ENCODE data around the gene SYDE1.
"Not testable (repeated sequence)": the region's sequence is repeated elsewhere in the genome, so short reads cannot be mapped to it uniquely, and the experiment has no call there.

The SYDE1 gene

DNA sequence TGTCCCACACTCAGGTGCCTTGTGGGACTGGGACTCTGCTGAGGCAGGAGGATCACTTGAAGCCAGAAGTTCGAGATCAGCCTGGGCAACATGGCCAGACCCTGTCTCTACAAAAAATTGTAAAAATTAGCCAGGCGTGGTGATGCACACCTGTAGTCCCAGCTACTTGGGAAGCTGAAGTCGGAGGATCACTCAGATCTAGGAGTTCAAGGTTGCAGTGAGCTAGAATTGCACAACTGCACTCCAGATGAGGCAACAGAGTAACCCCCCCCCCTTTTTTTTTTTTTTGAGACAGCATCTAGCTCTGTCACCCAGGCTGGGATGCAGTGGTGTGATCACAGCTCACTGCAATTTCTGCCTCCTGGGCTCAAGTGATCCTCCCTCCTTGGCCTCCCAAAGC is 11.0 kb upstream of the SYDE1 start:
- H3K9me3 Mint-ChIP-seq = peaks cover 2% of the 10 kb centered on the region
- TF ChIP-seq, protein P1, sequence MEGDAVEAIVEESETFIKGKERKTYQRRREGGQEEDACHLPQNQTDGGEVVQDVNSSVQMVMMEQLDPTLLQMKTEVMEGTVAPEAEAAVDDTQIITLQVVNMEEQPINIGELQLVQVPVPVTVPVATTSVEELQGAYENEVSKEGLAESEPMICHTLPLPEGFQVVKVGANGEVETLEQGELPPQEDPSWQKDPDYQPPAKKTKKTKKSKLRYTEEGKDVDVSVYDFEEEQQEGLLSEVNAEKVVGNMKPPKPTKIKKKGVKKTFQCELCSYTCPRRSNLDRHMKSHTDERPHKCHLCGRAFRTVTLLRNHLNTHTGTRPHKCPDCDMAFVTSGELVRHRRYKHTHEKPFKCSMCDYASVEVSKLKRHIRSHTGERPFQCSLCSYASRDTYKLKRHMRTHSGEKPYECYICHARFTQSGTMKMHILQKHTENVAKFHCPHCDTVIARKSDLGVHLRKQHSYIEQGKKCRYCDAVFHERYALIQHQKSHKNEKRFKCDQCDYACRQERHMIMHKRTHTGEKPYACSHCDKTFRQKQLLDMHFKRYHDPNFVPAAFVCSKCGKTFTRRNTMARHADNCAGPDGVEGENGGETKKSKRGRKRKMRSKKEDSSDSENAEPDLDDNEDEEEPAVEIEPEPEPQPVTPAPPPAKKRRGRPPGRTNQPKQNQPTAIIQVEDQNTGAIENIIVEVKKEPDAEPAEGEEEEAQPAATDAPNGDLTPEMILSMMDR (IDR thresholded peaks at IDR 0.05; ENCODE audit: unreplicated experiment in 3 of 3) = no peak
- H3K4me3 Mint-ChIP-seq = no peak overlapping the region
- no peaks in the 10 kb centered on the region for H3K36me3 Mint-ChIP-seq (ENCODE audit: low read depth)
- no peaks in the 10 kb centered on the region for H3K4me1 Mint-ChIP-seq
- peaks cover 4% of the 10 kb centered on the region for H3K27me3 Mint-ChIP-seq (ENCODE audit: low read depth)
- H3K27ac Mint-ChIP-seq = no peak overlapping the region

DNA sequence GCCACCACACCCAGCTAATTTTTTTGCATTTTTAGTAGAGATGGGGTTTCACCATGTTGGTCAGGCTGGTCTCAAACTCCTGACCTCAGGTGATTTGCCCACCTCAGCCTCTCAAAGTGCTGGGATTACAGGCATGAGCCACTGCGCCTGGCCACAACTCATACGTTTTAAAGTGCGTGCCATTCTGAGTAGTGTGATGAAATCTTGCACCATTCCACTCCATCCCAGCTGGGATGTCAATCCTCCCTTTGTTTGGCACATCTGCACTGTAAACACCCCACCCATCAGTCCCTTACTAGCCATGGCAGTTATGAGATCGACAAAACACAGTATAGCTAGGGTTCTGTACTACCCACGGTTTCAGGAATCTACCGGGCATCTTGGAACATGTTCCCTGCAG is 9.2 kb upstream of the SYDE1 start:
- not testable (repeated sequence) for H3K4me3 Mint-ChIP-seq; H3K4me1 Mint-ChIP-seq; H3K27ac Mint-ChIP-seq; H3K27me3 Mint-ChIP-seq (ENCODE audit: low read depth); H3K9me3 Mint-ChIP-seq; H3K36me3 Mint-ChIP-seq (ENCODE audit: low read depth)

DNA sequence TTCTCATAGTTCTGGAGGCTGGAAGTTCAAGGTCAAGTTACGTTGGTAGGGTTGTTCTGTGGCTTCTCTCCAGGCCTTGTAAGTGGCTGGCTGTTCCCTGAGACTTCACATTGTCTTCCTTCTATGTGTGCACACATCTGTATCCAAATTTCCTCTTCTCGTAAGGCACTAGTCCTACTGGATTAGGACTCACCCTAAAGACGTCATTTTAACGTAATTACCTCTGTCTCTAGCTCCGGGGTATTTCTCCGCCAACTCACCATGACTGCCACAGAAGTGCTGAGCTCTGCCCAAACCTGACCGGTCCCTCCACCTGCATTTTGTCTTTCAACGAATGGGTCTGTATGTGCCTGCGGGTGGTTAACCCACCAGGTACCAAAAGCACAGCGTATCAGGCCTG is 8.7 kb upstream of the SYDE1 start:
- H3K4me3 Mint-ChIP-seq = no peak overlapping the region
- H3K27ac Mint-ChIP-seq = no peak overlapping the region
- no peaks in the 10 kb centered on the region for H3K4me1 Mint-ChIP-seq
- peaks cover 2% of the 10 kb centered on the region for H3K36me3 Mint-ChIP-seq (ENCODE audit: low read depth)
- TF ChIP-seq, protein P1 (IDR thresholded peaks at IDR 0.05; ENCODE audit: unreplicated experiment in 3 of 3) = no peak
- peaks cover 10% of the 10 kb centered on the region for H3K9me3 Mint-ChIP-seq
- H3K27me3 Mint-ChIP-seq (ENCODE audit: low read depth) = peaks cover 8% of the 10 kb centered on the region

DNA sequence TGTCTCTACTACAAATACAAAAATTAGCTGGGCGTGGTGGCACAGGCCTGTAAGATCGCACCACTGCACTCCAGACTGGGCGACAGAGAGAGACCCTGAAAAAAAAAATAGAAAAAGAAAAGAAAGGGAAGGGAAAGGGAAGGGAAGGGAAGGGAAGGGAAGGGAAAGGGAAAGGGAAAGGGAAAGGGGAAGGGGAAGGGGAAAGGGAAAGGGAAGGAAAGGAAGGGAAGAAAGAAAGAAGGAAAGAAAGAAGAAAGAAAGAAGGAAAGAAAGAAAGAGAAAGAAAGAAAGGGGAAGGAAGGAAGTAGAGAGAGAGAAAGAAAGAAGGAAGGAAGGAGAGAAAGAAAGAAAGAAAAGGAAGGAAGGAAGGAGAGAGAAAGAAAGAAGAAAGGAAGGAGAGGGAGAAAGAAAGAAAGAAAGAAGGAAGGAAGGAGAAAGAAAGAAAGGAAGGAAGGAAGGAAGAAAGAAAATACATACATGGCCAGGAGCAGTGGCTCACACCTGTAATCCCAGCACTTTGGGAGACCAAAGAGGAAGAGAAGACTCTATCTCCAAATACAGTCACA is 8.1 kb upstream of the SYDE1 start:
- TF ChIP-seq, protein P1 (IDR thresholded peaks at IDR 0.05; ENCODE audit: unreplicated experiment in 3 of 3) = no peak
- Mint-ChIP-seq H3K9me3 (peaks cover 14% of the 10 kb centered on the region), H3K36me3 (ENCODE audit: low read depth) (peaks cover 5% of the 10 kb centered on the region), H3K27ac (no peak overlapping the region), H3K4me3 (no peak overlapping the region), H3K27me3 (ENCODE audit: low read depth) (peaks cover 10% of the 10 kb centered on the region), H3K4me1 (no peaks in the 10 kb centered on the region)

DNA sequence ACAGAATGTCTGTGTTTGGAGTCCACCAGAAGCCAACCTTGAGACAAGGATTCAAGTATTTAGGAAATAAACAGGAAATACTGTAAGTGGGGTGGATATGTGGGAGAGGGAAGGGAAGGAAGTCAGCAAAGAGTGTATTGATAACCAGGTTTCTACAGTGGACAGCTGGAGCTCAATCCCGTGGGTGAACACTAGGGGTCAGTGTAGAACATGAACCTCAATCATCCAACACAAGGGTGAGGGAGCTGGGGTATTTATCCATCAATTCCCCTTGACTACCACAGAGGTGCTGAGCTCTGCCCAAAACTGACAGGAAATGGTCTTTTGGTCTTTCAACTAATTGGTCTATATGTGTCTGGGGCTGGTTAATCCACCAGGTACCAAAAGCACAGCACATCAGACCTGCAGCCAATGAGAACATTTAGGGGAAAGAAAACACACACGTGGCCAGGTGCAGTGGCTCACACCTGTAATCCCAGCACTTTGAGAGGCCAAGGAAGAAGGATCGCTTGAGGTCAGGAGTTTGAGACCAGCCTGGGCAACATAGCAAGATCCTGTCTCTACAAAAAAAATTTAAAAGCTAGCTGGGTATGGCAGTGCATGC is 5.6 kb upstream of the SYDE1 start:
- no peak overlapping the region for H3K27ac Mint-ChIP-seq
- H3K36me3 Mint-ChIP-seq (ENCODE audit: low read depth) = peaks cover 8% of the 10 kb centered on the region
- peaks cover 4% of the 10 kb centered on the region for H3K4me1 Mint-ChIP-seq
- TF ChIP-seq, protein P1 (IDR thresholded peaks at IDR 0.05; ENCODE audit: unreplicated experiment in 3 of 3) = peak; percentile 31 to 46 (median 31)
- H3K9me3 Mint-ChIP-seq = peaks cover 26% of the 10 kb centered on the region
- H3K27me3 Mint-ChIP-seq (ENCODE audit: low read depth) = peaks cover 10% of the 10 kb centered on the region
- H3K4me3 Mint-ChIP-seq = peak overlapping the region in 2 of 3 experiments; percentile 36 to 38

DNA sequence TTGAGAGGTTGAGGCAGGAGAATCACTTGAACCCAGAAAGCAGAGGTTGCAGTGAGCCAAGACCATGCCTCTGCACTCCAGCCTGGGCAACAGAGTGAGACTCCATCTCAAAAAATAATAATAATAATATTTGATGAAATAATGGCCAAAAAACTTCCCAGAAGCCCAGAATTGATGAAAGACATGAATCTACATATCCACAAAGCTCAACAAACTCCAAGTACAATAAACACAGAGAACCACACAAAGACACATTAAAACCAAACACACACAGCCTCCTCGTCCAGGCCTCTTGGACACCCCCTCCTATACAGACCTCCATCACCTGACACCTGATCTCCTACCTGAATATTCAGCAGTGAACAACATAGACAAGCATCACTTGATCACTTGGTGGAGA is 3.2 kb upstream of the SYDE1 start:
- no peak overlapping the region for H3K27ac Mint-ChIP-seq
- peaks cover 10% of the 10 kb centered on the region for H3K4me1 Mint-ChIP-seq
- H3K36me3 Mint-ChIP-seq (ENCODE audit: low read depth) = peaks cover 8% of the 10 kb centered on the region
- peak overlapping the region; percentile 62 to 77 (median 73) for H3K4me3 Mint-ChIP-seq
- H3K27me3 Mint-ChIP-seq (ENCODE audit: low read depth) = peaks cover 10% of the 10 kb centered on the region
- peaks cover 26% of the 10 kb centered on the region for H3K9me3 Mint-ChIP-seq
- TF ChIP-seq, protein P1 (IDR thresholded peaks at IDR 0.05; ENCODE audit: unreplicated experiment in 3 of 3) = no peak
